ENCODE measurements around the gene TRIM65. TPM values are rescaled to one million over a fixed set of nuclear protein-coding genes. Genes with fewer than 3 reads are reported as not detected.
A peak's percentile ranks its signal among the peaks of the same experiment; 100 is the strongest.

Gene TRIM65
- total and polyA plus RNA-seq, 2 of the 13 experiments (the other 11 are each of a cell fraction or from before 2014, with no cell fraction given) = 10.3 to 22.4 TPM

- TF ChIP-seq KIAA2018 (CRISPR knock-in tag; IDR thresholded peaks at IDR 0.05; ENCODE audit: borderline replicate concordance) (no peak), SAP130 (CRISPR knock-in tag; IDR thresholded peaks at IDR 0.05; ENCODE audit: low read depth) (no peak), ZNF792 (CRISPR knock-in tag; IDR thresholded peaks at IDR 0.05) (no peak), TFDP2 (CRISPR knock-in tag; IDR thresholded peaks at IDR 0.05) (no peak), SP1 (IDR thresholded peaks at IDR 0.05) (no peak), SP1 (CRISPR knock-in tag; IDR thresholded peaks at IDR 0.05) (0 out of 2 replicates have a peak, but pooled peaks have one; percentile 41), TBX2 (CRISPR knock-in tag; IDR thresholded peaks at IDR 0.05; ENCODE audit: borderline replicate concordance) (no peak), ZNF574 (CRISPR knock-in tag; IDR thresholded peaks at IDR 0.05) (no peak), ZNF451 (CRISPR knock-in tag; IDR thresholded peaks at IDR 0.05) (no peak), MEF2D (CRISPR knock-in tag; IDR thresholded peaks at IDR 0.05) (no peak), SIN3A (IDR thresholded peaks at IDR 0.05; ENCODE audit: borderline replicate concordance, low read depth, low read length) (no peak), GMEB2 (CRISPR knock-in tag; IDR thresholded peaks at IDR 0.05; ENCODE audit: low read depth) (no peak), GTF3A (CRISPR knock-in tag; conservative IDR thresholded peaks at IDR 0.05) (no peak), ATF7 (IDR thresholded peaks at IDR 0.05) (no peak), ATF7 (CRISPR knock-in tag; IDR thresholded peaks at IDR 0.05) (no peak)
- TF ChIP-seq, protein P1, sequence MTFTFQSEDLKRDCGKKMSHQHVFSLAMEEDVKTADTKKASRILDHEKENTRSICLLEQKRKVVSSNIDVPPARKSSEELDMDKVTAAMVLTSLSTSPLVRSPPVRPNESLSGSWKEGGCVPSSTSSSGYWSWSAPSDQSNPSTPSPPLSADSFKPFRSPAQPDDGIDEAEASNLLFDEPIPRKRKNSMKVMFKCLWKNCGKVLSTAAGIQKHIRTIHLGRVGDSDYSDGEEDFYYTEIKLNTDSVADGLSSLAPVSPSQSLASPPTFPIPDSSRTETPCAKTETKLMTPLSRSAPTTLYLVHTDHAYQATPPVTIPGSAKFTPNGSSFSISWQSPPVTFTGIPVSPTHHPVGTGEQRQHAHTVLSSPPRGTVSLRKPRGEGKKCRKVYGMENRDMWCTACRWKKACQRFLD (CRISPR knock-in tag; IDR thresholded peaks at IDR 0.05; ENCODE audit: borderline replicate concordance) = no peak
Observed at GRCh38 chr17:75914643-75915267, 18.0 kb upstream of the TRIM65 start (continued).

Data from HepG2 (cell line).